ENCODE measurements around the gene ZFAND3.

The ZFAND3 gene

DNA sequence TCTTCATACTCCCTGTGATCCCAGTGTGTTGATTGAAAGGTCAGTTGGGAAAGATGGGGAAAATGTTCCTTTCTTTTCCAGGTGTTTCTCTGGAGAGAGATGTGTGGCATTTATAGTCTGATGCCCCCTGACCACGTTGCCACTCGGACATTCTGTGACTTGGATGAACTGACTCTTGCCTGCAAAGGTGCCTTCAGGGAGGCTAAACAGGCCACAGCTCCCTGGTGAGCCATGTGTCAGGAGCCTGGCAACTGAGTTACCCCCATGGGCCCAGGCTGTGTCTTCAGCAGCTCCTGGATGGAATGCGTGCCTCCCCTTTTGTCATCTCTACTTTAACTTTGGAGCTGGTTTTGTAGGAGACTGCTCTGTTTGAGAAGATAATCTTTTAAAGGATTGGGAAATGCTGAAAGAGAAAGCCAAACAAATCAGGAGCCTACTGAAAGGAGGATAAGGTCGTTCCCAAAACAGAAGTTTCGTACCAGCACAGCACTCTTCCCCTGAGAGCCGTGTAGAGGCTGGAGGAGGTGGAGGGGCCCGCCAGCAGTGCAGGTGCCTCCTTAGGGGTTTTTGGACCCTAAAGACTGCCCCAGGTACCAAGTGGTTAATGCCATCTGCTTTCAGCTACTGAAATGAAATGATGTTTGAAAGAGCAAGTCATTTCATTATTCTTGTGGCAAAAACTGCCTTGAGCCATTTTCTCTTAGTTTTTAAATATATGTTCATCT, 322.8 kb downstream of the ZFAND3 start:
- DNase-seq = no peak

DNA sequence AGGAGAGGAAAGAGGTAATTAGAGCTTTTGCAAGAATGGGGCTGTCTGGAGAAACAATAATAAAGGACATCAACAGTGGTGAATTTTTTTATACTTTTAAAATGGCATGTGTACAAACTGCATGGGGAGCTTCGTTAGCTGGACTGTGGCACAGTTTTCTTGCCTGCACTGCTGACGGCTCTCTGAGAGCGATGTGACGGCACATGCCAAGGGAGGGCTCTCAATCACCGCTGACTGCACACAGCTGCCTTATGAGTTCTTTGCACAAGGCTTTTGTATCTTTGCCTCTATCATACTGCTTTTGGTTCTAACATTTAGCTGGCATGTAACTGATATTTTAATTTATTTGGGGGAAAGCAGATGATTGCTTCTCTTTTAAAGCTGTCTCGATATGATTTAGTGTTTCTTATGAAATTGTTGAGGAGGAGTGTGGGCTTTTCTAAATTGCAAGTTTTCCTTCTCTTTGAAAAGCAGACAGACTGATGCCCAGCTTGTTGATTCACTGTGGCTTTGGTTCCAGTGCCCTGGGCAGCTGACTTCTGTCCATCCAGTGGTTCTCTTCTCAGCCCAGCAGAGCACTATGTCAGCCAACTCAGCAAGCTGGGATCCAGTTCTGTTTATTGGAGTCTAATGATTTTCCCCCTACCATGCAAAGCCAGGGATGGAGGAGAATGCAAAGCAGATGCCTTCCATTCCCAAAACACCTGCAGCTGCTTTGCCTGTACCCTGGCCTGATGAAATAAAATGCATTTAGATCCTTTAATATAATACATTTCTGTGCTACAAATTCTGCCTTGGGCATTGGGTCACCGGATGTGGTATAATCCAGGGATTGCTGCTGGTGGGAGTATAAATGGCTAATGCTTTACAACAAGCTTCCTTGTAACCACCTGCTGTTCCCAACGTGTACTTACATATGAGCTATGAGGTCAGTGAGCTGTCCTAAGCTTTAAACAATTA, 323.9 kb downstream of the ZFAND3 start:
- no peak for DNase-seq

DNA sequence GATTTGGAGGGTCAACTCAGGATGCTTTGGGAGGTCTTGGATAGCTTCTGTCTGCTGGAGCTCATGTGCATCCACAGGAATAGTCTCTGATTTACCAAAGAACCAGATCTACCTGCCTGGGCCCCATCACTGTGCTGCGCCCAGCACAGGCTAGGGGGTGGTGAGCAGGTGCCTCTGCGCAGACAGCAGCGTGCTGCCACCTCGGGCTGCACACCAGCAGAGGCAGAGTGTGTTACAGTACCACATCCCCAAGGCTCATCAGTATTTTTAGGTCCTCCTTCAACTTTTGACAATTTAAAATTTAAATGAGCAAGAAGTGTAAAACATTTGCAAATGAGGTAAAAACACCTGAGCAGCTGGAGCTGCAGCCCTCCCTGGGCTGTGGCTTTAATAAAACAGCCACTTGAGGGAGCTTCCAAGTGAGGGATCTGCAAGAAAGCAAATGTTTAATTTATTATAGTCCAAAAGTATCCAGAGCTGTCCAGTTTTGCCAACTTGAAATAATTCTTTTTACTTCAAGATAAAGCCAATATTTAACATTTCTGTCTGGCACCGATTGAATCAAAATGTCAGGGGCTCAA, 324.9 kb downstream of the ZFAND3 start:
- DNase-seq = no peak

DNA sequence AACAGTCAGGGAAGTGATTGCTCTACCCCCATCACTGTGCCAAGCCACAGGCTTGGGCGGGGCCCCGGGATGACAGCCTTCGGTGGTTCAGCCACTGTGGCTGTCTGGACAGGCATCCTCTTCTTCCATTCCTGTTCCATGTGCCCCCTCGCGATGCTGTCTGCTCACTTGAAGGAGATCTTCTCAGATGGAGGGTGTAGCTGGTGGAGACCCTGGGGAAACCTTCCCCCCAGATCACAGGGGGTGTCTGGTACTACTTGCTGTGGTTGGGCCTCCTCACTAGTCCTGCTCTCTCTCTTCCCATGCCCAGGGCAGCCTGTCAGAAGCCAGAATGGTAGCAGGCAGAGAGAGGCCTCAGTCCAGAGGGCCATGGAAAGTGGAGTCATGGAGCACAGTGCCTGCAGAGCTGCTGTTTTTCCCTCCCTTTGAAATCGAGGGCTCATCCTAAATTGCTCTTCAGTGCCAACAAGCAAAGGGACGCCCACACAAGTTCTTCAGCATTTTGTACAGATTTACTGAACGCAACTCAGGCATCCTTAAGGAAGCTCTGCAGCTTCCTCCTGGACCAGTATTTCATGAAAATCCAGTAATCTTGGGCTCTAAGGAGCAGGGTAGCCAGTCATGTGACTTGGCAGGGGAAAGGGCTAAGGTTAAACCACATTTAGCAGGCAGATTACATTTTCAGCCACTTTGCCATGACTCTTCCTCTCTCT, 326.6 kb downstream of the ZFAND3 start:
- DNase-seq = no peak

DNA sequence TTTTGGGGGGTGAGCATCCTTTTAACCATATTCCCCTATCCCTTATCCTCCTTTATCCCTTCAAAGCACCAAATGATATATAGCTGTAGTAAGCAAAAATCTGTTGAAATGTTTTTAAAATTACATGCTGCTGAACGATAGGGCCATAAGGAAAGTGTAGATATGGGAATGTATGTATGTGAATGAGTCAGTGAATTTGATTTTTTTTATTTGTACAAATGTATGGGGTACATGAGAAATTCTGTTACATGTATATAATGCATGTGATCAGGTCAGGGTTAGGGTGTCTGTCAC, 327.2 kb downstream of the ZFAND3 start:
- DNase-seq = no peak

DNA sequence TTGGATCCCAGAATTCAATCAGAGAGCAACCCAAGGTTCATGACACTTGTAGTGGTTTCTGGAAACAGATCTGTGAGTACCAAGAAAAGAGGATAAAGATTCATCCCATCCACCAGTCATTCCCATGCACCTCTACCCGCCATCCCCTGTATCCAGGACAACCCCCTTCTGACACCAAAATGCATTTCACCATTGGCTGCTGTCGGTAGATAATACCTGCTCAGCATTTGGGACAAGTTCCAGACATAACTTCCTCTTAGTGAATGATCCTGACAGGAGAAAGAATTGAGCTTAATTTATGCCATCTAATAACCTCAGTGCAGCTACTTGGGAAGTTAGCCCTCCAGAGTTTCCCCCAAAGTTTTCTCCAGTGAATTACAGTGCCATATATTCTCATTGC, 329.1 kb downstream of the ZFAND3 start:
- DNase-seq = no peak

DNA sequence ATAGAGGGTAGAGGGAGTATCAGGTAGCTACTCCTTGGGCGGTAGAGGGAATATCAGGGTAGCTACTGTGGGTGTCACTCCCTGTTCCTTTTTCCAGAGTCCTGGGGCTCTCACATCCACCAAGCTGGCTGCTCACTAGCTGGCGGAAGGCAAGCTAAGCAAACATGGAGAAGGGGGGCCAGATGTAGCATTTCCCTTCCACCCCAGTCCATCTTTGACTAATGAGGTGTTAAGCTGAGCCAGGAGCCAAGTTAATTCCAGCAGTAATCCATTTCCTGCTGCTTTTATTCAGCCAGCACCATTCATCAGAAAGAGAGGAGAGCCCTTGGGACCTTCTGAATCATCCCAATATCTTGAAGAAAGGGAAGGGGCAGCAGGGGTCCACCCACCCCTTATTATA, 330.0 kb downstream of the ZFAND3 start:
- no peak for DNase-seq

DNA sequence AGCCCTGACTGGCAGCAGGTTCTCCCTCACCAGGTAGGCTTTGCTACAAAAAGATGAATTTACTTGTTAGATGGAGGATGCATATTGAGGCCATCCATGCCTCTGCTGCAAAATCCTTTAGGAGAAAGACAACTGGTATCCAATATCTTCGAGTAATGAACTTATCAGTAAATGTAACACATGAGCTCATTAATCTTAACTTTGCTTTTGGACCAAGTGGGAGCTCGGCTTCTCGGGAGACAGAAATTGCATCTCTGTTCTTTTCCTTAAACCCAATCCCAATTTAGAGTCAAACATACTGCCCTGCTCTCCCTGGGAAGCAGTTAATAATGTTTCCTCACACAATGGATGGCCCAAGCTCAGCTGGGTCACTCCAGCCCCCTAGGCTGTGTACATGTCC, 330.5 kb downstream of the ZFAND3 start:
- DNase-seq = no peak

DNA sequence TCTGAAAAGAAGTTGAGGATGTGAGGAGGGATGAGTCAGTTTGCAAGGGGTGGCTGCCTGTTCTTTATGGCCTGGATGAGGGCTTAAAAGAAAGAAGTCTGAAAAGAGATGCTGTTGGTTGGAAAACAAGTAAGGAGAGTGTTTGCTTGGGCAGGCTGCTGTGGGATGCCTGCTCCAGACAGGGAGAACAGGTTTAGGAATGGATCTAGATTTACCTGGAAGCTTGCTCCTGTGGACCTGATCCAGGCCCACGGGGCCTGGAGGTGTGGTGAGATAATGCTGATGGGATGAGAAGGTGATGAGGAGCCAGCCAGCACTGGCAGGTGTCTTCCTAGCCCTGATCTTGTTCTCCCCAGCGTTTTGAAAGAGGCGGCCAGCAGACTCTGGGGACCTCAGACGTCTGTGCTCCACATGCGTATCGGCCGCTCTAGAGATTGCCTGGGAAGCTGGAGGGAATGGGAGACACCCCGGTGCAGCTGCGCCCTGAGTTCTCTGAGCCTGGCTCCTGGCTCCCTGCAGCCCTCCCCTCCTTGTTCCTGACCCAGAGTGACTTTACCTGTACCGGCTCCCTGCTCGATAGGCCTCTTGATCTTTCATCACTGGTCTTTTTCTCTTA, 331.3 kb downstream of the ZFAND3 start:
- DNase-seq = no peak

DNA sequence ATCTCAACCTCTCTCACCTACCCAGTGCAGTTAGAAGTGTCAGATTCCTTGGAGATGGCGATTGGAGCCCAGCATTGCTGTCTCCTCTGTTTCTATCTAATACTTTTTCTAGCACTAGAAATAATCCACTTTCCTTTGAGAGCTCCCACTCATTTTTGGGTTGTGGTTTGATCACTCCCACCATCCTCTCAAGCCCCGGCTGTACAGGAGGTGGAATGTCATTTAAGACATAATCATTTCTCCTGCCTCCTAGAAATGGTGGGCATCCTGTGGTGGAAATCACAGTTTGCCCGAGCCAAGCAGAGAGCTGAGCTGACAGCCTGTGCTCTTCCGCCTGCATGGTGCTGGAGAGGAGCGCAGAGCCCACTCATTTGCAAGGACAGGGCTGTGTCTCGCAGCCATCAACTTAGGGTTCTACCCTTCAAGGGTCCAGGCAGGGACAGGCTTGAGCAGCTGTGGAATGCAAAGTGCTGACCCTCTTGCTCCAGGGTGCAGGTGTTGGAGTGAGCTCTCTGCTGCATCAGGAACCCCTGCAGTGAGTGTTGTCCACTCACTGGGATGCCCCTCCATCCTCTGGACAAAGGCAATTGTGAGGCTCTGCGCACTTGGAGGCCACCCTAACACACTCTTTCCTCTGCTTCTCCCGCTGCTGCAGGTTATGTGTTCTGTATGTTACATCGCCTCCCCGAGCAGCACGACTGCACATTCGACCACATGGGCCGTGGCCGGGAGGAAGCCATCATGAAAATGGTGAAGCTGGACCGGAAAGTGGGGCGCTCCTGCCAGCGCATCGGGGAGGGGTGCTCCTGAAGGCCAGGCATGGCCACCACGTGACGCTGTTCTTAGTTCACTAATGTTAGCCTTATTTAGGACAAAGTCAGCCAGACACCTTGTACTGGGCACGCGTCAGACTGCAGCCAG, 332.3 kb downstream of the ZFAND3 start:
- no peak for DNase-seq

DNA sequence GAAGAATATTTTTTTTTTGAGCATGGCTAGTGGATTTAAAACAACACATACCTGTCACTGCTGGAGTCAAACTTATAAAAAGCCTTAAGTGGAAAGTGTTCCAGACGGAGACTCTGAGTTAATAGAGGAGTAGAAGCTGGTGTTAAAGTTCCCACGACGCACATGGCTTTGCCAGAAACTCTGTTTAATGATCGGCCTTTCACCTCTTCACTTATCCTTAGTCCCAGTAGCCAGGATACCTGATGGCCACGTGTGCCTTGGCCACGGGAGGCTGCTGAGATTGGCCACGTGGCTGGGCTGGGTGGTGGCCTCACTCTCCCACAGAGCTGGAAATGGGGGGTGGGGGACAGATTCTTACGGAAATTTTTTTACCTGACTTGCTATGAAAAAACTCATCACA, 333.1 kb downstream of the ZFAND3 start:
- no peak for DNase-seq

DNA sequence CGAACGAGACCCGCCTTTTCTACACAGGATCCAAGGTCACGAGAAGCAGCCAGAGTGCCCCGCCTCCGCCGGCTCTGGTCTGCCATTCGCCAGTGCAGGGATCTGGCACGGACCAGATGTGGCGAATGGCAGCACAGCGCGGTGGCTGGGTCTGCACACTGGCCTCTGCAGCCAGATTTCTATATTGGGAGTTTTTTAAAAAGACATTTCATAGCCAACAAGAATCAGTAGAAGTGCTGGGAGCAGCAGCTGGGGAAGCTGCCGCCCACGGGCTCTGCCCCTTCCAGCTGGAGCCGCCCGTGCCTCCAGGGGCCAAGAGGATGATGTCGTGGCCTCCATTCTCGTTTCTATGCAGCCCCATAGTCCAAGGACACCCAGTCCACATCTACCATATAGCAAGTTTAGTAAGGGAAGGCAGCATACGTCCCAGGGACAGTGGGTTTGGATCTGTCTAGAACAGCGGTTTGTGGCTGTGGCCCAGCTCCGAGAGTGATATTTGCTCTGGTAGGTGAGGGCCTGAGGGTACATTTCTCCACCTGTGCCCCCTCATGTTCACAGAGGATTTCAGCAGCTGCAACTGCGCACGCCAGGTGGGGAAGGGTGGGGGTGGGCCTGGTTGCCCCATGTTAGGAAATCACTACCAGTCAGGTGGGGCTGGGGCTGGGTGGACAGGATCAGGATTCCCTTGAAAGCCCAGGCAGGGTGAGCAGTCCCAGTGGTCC, 333.7 kb downstream of the ZFAND3 start:
- DNase-seq = no peak

DNA sequence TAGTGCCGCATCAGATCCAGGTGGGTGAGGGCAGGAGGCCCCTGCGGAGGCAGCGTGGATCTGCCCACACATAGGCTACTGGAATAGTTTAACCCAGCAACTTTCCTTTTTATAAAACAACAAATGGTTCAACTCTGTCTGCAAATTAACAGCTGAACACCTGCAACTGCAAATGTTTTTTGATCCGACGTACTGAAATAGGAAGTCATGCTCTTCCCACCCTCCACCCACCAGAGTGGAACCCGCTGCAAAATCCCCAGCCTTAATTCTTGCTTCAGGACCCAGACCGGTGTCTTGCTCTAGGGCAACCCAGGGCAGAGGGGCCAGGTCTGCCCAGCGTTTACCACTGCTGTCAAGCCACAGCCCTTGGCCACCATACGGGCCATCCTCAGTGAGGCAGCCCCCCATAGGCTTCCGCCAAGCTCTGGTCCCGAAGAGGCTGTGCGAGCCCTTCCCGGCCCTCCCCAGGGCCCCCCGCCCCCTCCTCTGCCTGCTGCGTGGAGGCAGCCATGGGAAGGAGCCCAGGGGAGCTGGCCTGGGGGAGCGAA, 334.3 kb downstream of the ZFAND3 start:
- no peak for DNase-seq

DNA sequence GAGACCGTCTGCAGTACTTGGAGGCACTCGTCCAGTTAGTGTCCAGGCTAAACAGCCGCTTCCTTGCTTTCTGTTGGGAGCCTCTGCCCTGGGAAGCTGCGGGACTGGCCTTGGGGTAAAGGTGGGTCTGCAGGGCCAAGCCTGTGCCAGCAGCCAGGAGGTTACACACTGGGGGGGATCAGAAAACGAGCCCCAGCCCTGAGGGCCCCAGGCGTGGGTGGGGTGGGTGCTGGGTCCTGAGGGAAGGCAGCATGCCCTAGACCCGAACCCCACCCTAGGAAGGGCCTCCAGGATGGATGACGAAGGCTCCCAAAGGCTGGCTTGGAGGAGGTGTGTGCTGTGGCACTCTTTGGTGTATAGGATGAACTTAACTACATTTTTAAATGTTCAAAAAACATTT, 335.2 kb downstream of the ZFAND3 start:
- DNase-seq = no peak

DNA sequence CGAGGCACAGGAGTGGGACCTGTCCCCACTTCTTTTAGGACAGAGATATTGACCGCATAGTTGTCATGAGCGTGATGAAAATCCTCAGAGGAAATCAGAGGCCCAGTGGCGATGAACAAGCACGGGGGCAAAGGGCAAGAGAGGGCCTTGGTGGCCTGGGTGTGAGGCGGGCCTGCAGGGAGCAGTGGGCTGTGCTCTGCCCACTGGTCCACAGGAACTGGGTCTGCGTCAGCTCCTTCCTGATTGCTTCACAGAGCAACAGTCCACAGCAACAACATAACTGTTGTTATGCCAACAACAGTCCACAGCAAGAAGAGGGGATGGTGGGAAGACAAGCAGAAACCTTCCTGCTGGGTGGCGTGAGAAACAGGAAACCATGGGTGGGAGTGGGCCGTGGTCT, 335.6 kb downstream of the ZFAND3 start:
- no peak for DNase-seq

DNA sequence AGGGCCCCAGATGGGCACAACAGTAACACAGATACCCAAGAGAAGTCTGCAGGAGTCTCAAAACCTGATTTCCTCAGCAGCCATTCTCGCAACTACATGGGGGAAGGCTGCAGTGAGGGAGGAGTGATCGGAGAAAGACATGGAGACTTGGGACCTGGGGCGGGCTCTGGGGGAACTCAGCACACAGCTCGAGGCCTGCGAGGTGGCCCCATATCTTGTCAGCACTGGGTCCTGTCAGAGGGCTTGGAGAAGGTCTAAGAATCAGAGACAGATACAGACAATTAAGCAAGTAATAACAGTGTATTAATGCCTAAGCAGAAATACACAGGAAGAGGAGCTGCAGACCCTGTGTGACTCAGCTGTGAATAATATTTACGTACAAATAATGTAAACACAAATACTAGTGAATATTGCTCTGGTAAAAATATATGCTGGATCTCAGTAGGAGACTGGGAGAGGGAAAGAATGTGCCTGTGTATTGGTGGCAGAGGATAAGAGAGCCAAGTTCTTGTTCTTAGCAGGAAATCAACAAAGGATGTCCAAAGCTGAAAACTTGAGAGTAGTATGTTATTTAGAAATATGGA, 336.2 kb downstream of the ZFAND3 start:
- DNase-seq = no peak

DNA sequence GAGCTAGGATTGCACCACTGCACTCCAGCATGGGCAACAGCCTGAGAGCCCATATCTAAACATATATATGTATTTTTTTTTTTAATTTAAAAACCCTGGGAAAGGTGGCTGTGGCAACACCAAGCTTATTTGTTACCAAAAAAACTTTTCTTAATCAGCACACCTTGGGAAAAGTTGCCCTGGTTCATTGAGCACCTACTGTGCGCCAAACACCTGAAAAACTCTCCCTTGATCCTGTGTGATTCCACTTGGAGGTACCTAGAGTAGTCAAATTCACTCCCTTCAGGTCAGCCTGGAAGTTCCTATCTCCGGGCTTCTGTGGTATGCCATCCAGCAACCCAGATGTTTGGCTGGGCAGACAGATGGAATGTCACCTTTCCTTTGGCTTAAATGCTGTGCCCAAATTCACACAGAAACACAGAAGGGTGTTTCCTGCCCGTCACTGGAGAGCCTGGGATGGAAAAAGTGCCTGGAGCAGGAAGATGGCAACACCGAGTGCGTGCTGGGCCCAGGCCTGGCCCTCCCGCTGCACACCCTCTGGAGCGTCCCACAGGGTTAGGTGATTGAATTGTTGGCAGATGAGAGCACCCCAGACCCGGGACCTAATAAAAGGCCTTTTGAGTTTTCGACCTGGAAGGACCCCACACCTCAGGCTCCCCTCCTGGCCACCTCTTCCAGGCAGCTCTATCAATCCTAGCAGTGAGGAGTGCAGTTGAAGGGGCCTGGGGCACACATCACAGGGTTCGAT, 337.5 kb downstream of the ZFAND3 start:
- no peak for DNase-seq

DNA sequence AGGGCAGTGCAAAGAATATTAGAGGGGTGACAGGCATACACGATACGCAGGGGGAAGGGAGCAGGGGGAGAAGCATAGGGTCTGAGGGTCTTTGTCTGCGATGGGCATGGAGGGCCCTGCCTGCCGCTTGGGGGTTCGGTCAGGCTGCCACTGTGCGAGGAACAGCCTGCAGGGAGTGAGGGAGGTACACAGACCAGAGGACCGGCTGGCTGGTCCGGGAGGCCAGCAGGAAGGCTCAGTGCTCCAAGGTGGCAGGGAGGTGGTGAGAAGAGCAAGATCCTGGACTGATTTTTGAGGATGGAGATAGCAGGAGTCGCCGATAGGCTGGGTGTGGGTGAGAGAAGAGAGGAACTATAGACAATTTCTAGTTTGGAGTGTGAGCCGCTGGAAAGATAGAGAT, 338.4 kb downstream of the ZFAND3 start:
- DNase-seq = no peak

DNA sequence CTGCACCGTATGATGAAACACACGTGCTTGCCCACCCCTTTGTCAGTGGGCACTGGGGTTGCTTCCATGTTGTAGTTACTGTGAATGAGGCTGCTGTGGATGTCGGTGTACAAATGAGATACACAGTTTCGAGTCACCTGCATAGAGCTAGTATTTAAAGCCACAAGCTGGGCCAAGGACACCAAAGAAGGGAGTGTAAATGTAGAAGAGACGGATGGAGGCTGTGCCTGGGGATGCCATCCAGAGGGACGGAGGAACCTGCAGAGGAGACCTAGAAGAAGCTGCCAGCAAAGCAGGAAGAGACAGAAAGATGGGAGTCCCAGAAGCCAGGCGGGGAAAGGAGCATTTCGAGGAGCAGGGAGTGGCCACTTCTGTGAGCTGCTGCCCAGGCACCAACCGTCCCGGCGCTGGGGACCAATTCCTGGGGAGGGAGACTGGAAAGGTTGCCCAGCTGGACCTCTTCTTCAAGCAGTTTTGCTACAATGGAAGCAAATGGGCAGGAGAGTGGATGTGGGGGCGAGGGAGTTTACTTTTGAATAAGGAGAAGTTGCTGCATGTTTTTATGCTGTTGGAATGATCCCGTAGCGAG, 339.3 kb downstream of the ZFAND3 start:
- DNase-seq = no peak
